K562 (cell line): Measurements from ENCODE around the gene CALHM1.

Experiments used
- CHCHD3 ChIP-seq: fragments of 250-450 bp; sonication (Bioruptor Pico); IDR thresholded peaks from 2 replicates; pipeline ENCODE4 v2.1.2; 2022; ENCODE audit warnings: mild to moderate bottlenecking
- CTCF ChIP-seq, 3 experiments: IDR thresholded peaks in 2 of 3; conservative IDR thresholded peaks in 1 of 3; 2 replicates each; pipeline ENCODE4 v1.5.1; 2011 to 2012; ENCODE audit warnings: low read length in 3 of 3, mild to moderate bottlenecking in 3 of 3, control low read depth in 2 of 3, improper control_type of control experiment in 1 of 3, inconsistent platforms in 1 of 3, low read depth in 1 of 3, mixed read lengths in 1 of 3, moderate library complexity in 1 of 3; ENCODE audit not compliant: insufficient read depth in 2 of 3
- FOXP4 ChIP-seq: sonication (generic); formaldehyde crosslinking; IDR thresholded peaks from 2 replicates; pipeline ENCODE4 v1.8.0; 2022; ENCODE audit warnings: mild to moderate bottlenecking, missing genetic modification reagents, borderline replicate concordance
- GTF2F1 ChIP-seq: IDR thresholded peaks from 2 replicates; pipeline ENCODE4 v1.6.1; 2011; ENCODE audit warnings: low read depth, low read length, improper control_type of control experiment
- HDAC2 ChIP-seq: fragments of 450-650 bp; IDR thresholded peaks from 2 replicates; pipeline ENCODE4 v1.6.1; 2016; ENCODE audit warnings: mild to moderate bottlenecking
- NR1H2 ChIP-seq: sonication (generic); formaldehyde crosslinking; IDR thresholded peaks from 2 replicates; pipeline ENCODE4 v1.4.0; 2020; ENCODE audit warnings: mild to moderate bottlenecking, missing genetic modification reagents
- ZNF639 ChIP-seq, 2 experiments: fragments of 200-800 bp in 1 of 2; sonication (Bioruptor generic) in 1 of 2; sonication (generic) in 1 of 2; formaldehyde crosslinking in 1 of 2; IDR thresholded peaks in 1 of 2; conservative IDR thresholded peaks in 1 of 2; 2 replicates each; pipeline versions ENCODE4 v1.5.0 to v1.6.1; 2016 to 2020; ENCODE audit warnings: missing compliant biosample characterization in 1 of 2, missing genetic modification characterization in 1 of 2, missing genetic modification reagents in 1 of 2

DNA sequence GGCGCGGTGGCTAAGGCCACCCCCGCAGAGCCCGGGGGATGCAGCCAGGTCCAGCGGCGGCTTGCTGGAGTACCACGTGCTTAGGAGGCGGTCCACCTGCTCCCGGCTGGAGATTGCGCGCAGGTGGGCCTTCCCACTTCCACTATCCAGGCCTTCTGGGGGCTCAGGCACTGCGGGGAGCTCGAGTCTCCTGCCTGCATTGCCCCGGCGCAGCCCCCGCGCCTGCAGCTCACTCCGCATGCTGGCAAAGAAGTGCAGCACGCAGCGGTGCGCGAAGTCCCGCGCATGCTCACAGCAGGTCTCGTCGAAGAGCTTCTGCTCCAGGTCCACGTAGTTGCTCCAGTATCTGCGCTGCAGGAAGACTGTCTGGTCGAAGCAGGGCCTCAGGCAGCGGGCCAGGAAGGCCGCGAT, 14.6 kb upstream of the CALHM1 start:
- TF ChIP-seq FOXP4 (CRISPR knock-in tag): no peak
- no peak for TF ChIP-seq CTCF (IDR thresholded peaks at IDR 0.05 in 2 of 3, conservative IDR thresholded peaks at IDR 0.05 in 1 of 3; ENCODE audit: insufficient read depth in 2 of 3, low read depth in 1 of 3, low read length in 3 of 3)
- no peak for TF ChIP-seq ZNF639 (CRISPR knock-in tag; conservative IDR thresholded peaks at IDR 0.05 in 1 of 2, IDR thresholded peaks at IDR 0.05 in 1 of 2)
- TF ChIP-seq HDAC2: no peak
- no peak for TF ChIP-seq CHCHD3 (CRISPR knock-in tag)
- TF ChIP-seq NR1H2 (CRISPR knock-in tag): no peak
- TF ChIP-seq GTF2F1: no peak
